Esophagus muscularis mucosa (tissue), 3 donors: Measurements from ENCODE around the gene SPOCK1.

Source experiments
- EP300 ChIP-seq: sonication (generic); formaldehyde crosslinking; IDR thresholded peaks from one replicate; pipeline ENCODE4 v1.6.1; 2017; ENCODE audit warnings: antibody characterized with exemption
- POLR2AphosphoS5 ChIP-seq, 2 donors: sonication (generic); formaldehyde crosslinking; IDR thresholded peaks; one replicate each; pipeline ENCODE4 v1.6.1; 2017; ENCODE audit warnings: antibody characterized with exemption in 2 of 2

DNA sequence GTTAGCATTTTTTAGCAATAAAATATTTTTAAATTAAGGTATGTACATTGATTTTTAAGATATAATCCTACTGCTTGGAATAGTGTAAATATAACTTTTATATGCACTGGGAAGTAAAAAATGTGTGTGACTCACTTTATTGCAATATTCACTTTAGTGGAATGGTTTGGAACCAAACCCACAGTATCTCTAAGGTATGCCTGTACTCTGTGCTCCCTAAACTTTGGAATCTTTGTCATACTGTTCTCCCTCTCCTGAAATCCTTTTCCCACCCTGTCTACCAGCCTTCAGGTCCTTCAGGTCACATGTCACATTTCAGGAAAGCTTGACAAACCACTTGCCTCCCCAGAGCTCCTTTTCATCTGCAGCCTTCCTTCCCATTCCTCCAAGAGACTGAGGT lies 308.7 kb downstream of the SPOCK1 start:
- no peak for TF ChIP-seq POLR2AphosphoS5 (IDR thresholded peaks at IDR 0.05)
- TF ChIP-seq EP300, result no peak
